HUES6 (cell line): ENCODE measurements around the gene FN3KRP.

Experiments
- H3K27ac ChIP-seq: 2 replicates; pipeline ENCODE4 v1.7.0; 2013; ENCODE audit warnings: low read depth, mild to moderate bottlenecking, low read length, inconsistent platforms
- H3K27me3 ChIP-seq: 2 replicates; pipeline ENCODE4 v1.6.1; 2013; ENCODE audit warnings: low read length; ENCODE audit not compliant: control insufficient read depth, insufficient read depth
- H3K36me3 ChIP-seq: 2 replicates; pipeline ENCODE4 v1.6.1; 2013; ENCODE audit warnings: low read length; ENCODE audit not compliant: control insufficient read depth, insufficient read depth
- H3K4me1 ChIP-seq: 2 replicates; pipeline ENCODE4 v1.6.1; 2013; ENCODE audit warnings: low read length; ENCODE audit not compliant: control insufficient read depth, insufficient read depth
- H3K4me3 ChIP-seq: 2 replicates; pipeline ENCODE4 v1.5.1; 2013; ENCODE audit warnings: low read depth, low read length
- H3K9ac ChIP-seq: one replicate; pipeline ENCODE4 v1.6.1; 2013; ENCODE audit warnings: mild to moderate bottlenecking, low read length
- H3K9me3 ChIP-seq: 2 replicates; pipeline ENCODE4 v1.6.1; 2013; ENCODE audit warnings: low read depth, low read length; ENCODE audit not compliant: control insufficient read depth, insufficient read depth

FN3KRP gene

GRCh38 chr17:82699551-82699950 is 17.0 kb upstream of the FN3KRP start:
- H3K4me3 ChIP-seq, result peak overlapping the region; percentile 76
- H3K9ac ChIP-seq, result no peak overlapping the region
- peaks cover 8% of the 10 kb centered on the region; the same call in 1 of the 2 replicates for H3K4me1 ChIP-seq
- peaks cover 50% of the 10 kb centered on the region for H3K27me3 ChIP-seq
- peaks cover 5% of the 10 kb centered on the region for H3K9me3 ChIP-seq
- H3K36me3 ChIP-seq, result no peaks in the 10 kb centered on the region
- no peak overlapping the region for H3K27ac ChIP-seq

- Histone ChIP-seq H3K9ac (no peak overlapping the region), H3K9me3 (no peaks in the 10 kb centered on the region), H3K27me3 (peaks cover 29% of the 10 kb centered on the region), H3K4me3 (no peak overlapping the region), H3K27ac (no peak overlapping the region), H3K36me3 (no peaks in the 10 kb centered on the region), H3K4me1 (peaks cover under 1% of the 10 kb centered on the region; the same call in 1 of the 2 replicates)
These were observed 14.1 kb upstream of the FN3KRP start for GRCh38 chr17:82702231-82702927.

DNA sequence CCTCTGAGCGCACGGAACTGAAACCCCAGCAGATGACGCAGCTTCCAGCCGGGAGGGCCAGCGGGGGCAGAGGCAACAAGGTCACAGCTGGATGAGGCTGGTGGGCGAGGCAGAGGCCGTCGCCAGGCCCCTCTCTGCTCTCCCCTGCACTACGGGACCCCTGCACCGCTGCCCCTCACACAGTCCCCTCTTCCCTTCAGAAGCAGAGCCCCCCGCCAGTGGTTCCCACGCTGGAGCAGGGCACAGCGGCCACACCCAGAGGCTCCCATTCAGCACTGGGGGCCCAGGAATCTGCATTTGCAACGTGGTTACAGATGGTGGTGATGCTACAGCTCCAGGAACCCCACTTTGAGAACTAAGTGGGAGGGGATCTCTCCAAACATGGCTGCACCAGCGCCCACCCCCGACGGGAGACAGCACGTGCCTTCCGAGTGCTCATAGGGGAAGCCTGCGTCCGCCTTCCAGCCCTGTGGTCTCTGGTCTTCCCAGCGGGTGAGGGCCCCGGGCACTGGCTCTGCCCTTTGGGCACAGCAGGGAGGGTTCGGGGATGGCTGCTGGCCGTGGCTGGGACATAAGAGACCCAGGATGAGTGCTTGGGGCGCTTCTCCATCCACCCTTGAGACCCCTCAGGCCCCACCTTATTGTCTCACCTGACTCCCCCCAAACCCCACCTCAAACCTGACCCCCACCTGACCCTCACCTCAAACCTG is 13.3 kb upstream of the FN3KRP start:
- Histone ChIP-seq H3K27me3 (peaks cover 21% of the 10 kb centered on the region), H3K9me3 (no peaks in the 10 kb centered on the region), H3K9ac (no peak overlapping the region), H3K36me3 (no peaks in the 10 kb centered on the region), H3K27ac (no peak overlapping the region), H3K4me3 (no peak overlapping the region), H3K4me1 (no peaks in the 10 kb centered on the region)

DNA sequence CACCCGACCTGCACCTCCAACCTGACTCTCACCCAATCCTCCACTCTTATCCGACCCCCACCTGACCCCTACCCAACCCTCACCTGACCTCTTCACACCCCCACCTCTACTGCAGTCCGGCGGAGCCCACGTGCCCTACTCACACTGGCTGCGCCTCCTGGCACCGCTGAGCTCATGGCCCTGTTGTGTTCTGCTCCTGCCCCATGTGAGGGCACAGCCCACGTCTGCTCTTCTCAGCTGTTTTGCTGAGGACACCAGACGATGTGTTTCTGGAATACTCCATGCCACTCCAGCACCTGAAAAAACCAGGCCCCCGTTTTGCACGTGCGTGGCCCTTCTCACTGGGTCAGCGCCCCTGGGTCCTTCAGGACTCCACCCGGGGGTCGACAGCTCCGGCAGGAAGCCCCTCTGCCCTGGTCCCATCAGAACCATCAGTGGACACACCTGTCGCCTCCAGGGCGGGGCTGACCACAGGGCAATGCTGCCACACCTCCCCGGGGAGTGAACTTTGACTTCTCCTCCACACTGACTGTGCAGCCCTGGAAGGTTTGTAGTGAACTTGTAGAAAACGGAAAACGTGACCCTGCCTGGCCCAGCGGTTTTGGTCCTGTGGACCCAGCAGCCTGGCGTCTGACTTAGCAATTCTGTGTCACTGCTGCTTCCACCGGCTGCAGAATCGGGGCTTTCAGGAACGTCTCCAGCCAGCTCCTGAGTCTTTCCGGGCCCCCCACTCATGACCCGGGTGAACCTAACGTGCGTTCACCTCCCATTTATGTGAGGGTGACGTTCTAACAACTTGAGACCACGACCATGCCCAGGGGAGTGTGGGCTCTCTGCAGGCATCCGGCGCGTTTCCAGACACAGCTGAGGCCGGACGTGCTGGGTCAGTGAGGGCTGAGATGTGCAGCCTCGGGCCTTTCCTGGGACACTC is 12.3 kb upstream of the FN3KRP start:
- H3K9ac ChIP-seq, result no peak overlapping the region
- H3K4me3 ChIP-seq, result no peak overlapping the region
- no peak overlapping the region for H3K27ac ChIP-seq
- no peaks in the 10 kb centered on the region for H3K9me3 ChIP-seq
- no peaks in the 10 kb centered on the region for H3K4me1 ChIP-seq
- H3K27me3 ChIP-seq, result peaks cover 18% of the 10 kb centered on the region
- no peaks in the 10 kb centered on the region for H3K36me3 ChIP-seq

GRCh38 chr17:82704886-82705285 is 11.6 kb upstream of the FN3KRP start:
- Histone ChIP-seq H3K27ac (no peak overlapping the region), H3K4me3 (no peak overlapping the region), H3K36me3 (no peaks in the 10 kb centered on the region), H3K4me1 (no peaks in the 10 kb centered on the region), H3K27me3 (peaks cover 12% of the 10 kb centered on the region), H3K9me3 (no peaks in the 10 kb centered on the region), H3K9ac (no peak overlapping the region)

GRCh38 chr17:82705756-82706155 is 10.8 kb upstream of the FN3KRP start:
- Histone ChIP-seq H3K27ac (no peak overlapping the region), H3K27me3 (peaks cover 3% of the 10 kb centered on the region; the same call in 1 of the 2 replicates), H3K36me3 (no peaks in the 10 kb centered on the region), H3K9ac (no peak overlapping the region), H3K4me1 (no peaks in the 10 kb centered on the region), H3K4me3 (no peak overlapping the region), H3K9me3 (no peaks in the 10 kb centered on the region)

DNA sequence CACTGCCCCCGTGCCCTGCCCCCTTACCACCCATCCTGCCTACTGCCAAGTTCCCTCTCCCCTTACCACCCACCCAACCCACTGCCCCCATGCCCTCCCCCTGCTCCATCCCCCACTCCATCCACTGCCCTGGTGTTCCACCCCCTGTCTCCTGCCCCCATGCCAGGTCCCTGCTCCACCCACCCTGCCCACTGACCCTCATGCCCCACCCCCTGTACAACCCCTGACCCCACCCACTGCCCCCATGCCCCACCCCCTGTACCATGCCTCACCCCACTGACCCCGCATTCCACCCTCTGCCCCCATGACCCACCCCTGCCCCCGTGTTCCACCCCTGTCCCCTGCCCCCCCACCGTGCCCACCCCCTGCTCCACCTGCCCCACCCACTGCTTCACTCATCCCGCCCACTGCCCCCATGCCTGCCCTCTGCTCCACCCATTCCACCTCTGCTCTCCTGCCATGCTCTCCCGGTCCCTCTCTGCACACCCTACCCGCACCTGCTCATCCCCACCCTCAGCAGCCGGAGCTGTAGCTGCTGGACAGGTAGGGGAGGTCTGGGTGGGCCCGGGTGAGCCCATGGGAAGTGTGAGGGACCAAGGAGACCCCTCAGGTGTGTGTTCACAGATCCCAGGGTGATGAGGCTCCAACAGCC is 7.4 kb upstream of the FN3KRP start:
- no peaks in the 10 kb centered on the region for H3K9me3 ChIP-seq
- peaks cover 6% of the 10 kb centered on the region; the same call in 1 of the 2 replicates for H3K27me3 ChIP-seq
- H3K27ac ChIP-seq, result no peak overlapping the region
- H3K4me1 ChIP-seq, result no peaks in the 10 kb centered on the region
- no peaks in the 10 kb centered on the region for H3K36me3 ChIP-seq
- no peak overlapping the region for H3K9ac ChIP-seq
- no peak overlapping the region for H3K4me3 ChIP-seq

DNA sequence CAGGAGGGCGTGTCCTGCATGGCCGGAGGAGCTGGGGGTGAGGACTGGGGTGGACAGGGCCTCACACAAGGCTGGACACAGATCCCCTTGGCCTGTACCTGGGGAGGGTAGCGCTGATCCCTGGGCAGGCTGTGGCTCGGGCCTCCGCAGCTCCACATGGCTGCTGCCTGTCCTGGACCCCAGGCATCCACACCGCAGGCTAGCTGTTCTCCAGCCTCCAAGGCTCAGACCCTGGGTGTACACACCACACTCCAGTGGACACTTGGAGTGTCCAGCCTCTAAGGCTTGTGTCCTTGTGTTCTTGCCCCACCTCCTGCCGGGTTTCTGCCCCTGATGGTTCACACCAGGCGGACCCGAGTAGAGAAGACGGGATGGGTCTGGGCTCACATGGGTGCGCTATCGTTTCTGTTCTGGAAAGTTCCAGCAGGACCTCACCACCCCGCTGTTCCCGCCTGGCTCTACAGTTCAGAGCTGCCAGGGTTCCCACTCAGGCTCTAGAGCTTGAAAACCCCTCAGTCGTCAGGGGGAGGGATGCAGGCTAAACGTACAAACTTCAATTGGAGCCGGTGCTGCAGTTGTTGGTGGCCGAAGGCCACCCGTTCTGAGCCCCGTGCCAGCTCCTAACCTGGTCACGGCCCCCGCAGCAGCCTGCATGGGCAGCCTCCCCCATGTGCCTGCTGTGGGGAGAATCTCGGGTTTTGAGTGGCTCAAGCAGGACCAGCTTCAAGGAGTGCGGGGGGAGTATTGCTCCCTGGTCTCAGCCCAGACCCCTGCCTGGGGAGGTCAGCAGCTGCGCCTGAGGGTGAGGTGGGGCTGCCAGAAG is 6.6 kb upstream of the FN3KRP start:
- no peak overlapping the region for H3K9ac ChIP-seq
- H3K4me1 ChIP-seq, result no peaks in the 10 kb centered on the region
- no peak overlapping the region for H3K27ac ChIP-seq
- H3K27me3 ChIP-seq, result peaks cover 6% of the 10 kb centered on the region; the same call in 1 of the 2 replicates
- no peaks in the 10 kb centered on the region for H3K36me3 ChIP-seq
- no peak overlapping the region for H3K4me3 ChIP-seq
- no peaks in the 10 kb centered on the region for H3K9me3 ChIP-seq

- Histone ChIP-seq H3K9ac (no peak overlapping the region), H3K9me3 (no peaks in the 10 kb centered on the region), H3K36me3 (no peaks in the 10 kb centered on the region), H3K4me3 (no peak overlapping the region), H3K27me3 (peaks cover 8% of the 10 kb centered on the region; the same call in 1 of the 2 replicates), H3K4me1 (peaks cover under 1% of the 10 kb centered on the region; the same call in 1 of the 2 replicates), H3K27ac (no peak overlapping the region)
These were observed 5.8 kb upstream of the FN3KRP start for GRCh38 chr17:82710499-82711232.
